Activated naive CD8-positive, alpha-beta T cell treated with anti-CD3 and anti-CD28 coated beads, Interleukin-2, amount 10 ng/mL, durations not matched to agents 7 days and 5 days (primary cell): ENCODE results near the gene FXR1. TPM values are rescaled to one million over a fixed set of nuclear protein-coding genes. Genes with fewer than 3 reads are reported as not detected.
"Not testable (repeated sequence)": the region's sequence is repeated elsewhere in the genome, so short reads cannot be mapped to it uniquely, and the experiment has no call there.

Experiments used
- ATAC-seq: fragments of 150-1000 bp; cut with Tn5 transposase; one replicate; pipeline ENCODE4 v1.10.0; 2021; ENCODE audit warnings: low read depth, moderate library complexity
- POLR2A ChIA-PET: fragments of 350-600 bp; sonication (Branson Sonifier 250); formaldehyde crosslinking; loops from one replicate; lab custom pipeline; 2021; ENCODE audit warnings: antibody characterized with exemption; lab: Charles Lee
- DNase-seq: peaks from one replicate; pipeline ENCODE4 v3.0.0; 2021
- H3K27ac Mint-ChIP-seq: one replicate; pipeline ENCODE4 v1.8.0; 2022; ENCODE audit warnings: mild to moderate bottlenecking, mixed read lengths
- H3K27me3 Mint-ChIP-seq: one replicate; pipeline ENCODE4 v1.8.0; 2022; ENCODE audit warnings: mild to moderate bottlenecking, moderate library complexity, mixed read lengths
- H3K36me3 Mint-ChIP-seq: one replicate; pipeline ENCODE4 v1.8.0; 2021; ENCODE audit warnings: mild to moderate bottlenecking, mixed read lengths
- H3K4me1 Mint-ChIP-seq: one replicate; pipeline ENCODE4 v1.8.0; 2021; ENCODE audit warnings: mixed read lengths
- H3K4me3 Mint-ChIP-seq: one replicate; pipeline ENCODE4 v1.8.0; 2022; ENCODE audit warnings: mild to moderate bottlenecking, moderate library complexity, mixed read lengths
- H3K9me3 Mint-ChIP-seq: one replicate; pipeline ENCODE4 v1.8.0; 2021; ENCODE audit warnings: mixed read lengths
- total RNA-seq, 2 experiments: library from RNA; stranded (reverse); gene quantifications; one replicate each; pipeline ENCODE4 v1.2.3, GENCODE V29; 2021

The FXR1 gene
- total RNA-seq, 2 experiments from 2014 or later: 140 TPM

DNA sequence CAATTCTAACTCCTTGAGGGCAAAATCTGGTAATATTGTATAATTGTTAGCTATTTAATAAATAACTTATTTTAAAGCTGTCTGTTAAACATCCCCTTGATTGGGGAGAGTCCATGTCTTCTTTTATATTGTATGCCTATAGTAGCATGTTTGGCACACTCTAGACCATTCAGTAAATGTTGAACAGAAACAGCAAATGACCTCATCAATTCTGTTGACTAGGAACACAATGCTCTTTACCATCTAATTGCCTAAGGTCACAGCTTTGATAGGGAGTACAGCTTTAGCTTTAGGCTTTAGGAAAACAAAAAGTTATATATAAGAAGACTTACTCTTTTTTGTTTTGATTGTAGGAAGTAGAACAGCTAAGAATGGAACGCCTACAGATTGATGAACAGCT lies 50.1 kb downstream of the FXR1 start:
- no peaks in the 10 kb centered on the region for H3K4me1 Mint-ChIP-seq
- no peak overlapping the region for H3K27ac Mint-ChIP-seq
- no peak overlapping the region for H3K4me3 Mint-ChIP-seq
- H3K27me3 Mint-ChIP-seq: no peaks in the 10 kb centered on the region
- peaks cover 27% of the 10 kb centered on the region for H3K36me3 Mint-ChIP-seq
- DNase-seq (no peak), ATAC-seq (no peak)
- POLR2A ChIA-PET: no interaction called here
- no peaks in the 10 kb centered on the region for H3K9me3 Mint-ChIP-seq

DNA sequence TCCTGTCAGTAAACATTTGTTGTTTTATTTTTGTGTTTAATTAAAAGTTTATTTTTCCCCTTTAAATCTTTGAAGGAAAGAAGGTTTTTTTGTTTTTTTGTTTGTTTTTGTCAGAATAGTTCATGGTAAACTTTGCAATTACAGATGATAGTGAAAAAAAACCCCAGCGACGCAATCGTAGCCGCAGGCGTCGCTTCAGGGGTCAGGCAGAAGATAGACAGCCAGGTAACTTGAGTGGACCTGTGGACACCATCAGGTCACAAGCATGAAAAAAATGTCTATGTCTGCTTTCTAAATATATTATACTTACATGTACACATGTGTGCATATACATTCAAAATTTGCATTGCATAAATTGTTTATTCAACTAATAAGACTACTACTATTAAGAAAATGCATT lies 58.5 kb downstream of the FXR1 start:
- peaks cover 28% of the 10 kb centered on the region for H3K36me3 Mint-ChIP-seq
- no peak for DNase-seq
- POLR2A ChIA-PET: no interaction called here
- no peak overlapping the region for H3K4me3 Mint-ChIP-seq
- no peak for ATAC-seq
- no peaks in the 10 kb centered on the region for H3K27me3 Mint-ChIP-seq
- no peaks in the 10 kb centered on the region for H3K9me3 Mint-ChIP-seq
- no peak overlapping the region for H3K27ac Mint-ChIP-seq
- H3K4me1 Mint-ChIP-seq: peaks cover 2% of the 10 kb centered on the region

DNA sequence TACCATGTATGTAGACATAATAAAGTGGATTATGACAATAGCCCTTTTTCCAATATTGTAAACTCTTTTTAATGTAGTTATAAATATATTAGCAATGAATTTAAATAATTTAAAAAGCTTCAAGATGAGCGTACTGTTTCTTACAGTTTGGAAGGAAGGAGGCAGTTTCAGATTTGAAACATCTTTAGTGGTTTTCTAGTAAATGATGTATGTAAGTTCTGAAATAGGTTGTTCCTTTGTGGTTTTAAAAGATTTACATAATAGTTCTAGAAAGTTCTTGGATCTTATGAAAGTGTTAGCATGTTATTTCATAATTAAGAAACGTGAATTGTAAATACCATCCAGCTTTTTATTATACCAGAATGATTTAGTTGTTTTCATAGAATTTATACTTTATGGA lies 61.1 kb downstream of the FXR1 start:
- Mint-ChIP-seq H3K36me3 (peaks cover 22% of the 10 kb centered on the region), H3K27me3 (no peaks in the 10 kb centered on the region), H3K4me3 (no peak overlapping the region), H3K9me3 (no peaks in the 10 kb centered on the region), H3K27ac (no peak overlapping the region), H3K4me1 (no peaks in the 10 kb centered on the region)
- POLR2A ChIA-PET: no interaction called here
- DNase-seq (no peak), ATAC-seq (no peak)

GRCh38 chr3:180974286-180974685 lies 61.8 kb downstream of the FXR1 start:
- ATAC-seq: no peak
- H3K4me3 Mint-ChIP-seq: no peak overlapping the region
- POLR2A ChIA-PET: no interaction called here
- no peaks in the 10 kb centered on the region for H3K9me3 Mint-ChIP-seq
- H3K36me3 Mint-ChIP-seq: peaks cover 20% of the 10 kb centered on the region
- H3K27me3 Mint-ChIP-seq: no peaks in the 10 kb centered on the region
- DNase-seq: no peak
- no peaks in the 10 kb centered on the region for H3K4me1 Mint-ChIP-seq
- H3K27ac Mint-ChIP-seq: no peak overlapping the region

DNA sequence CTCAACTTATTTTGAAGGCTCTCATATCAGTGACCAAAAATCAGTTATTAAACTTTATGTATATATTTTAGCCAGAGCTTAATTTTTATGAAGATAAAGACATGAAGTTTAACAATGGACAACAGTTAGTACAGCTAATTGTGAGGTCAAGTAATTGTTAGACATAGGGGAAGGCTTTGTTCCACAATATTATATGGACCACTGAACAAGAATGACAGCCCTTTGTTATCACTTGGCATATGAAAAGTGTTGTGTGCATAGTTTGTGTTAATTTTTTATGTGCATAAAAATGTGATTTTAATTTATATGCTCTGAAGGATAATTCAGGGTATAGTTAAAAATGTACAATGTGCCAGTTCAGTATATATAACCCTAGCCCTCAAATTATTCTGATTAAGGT lies 65.0 kb downstream of the FXR1 start:
- Mint-ChIP-seq H3K9me3 (no peaks in the 10 kb centered on the region), H3K4me1 (peaks cover 2% of the 10 kb centered on the region), H3K27ac (no peak overlapping the region), H3K27me3 (no peaks in the 10 kb centered on the region), H3K36me3 (peaks cover 13% of the 10 kb centered on the region), H3K4me3 (no peak overlapping the region)
- DNase-seq: no peak
- POLR2A ChIA-PET: interaction anchor here (1.2 kb wide), 1 partner anchor 25 kb away, joined by 6 read pairs; no protein-coding TSS in a partner anchor
- no peak for ATAC-seq

GRCh38 chr3:180979961-180980360 lies 67.5 kb downstream of the FXR1 start:
- Mint-ChIP-seq H3K4me3 (no peak overlapping the region), H3K4me1 (peaks cover 2% of the 10 kb centered on the region)
- POLR2A ChIA-PET: no interaction called here

GRCh38 chr3:180980611-180981010 lies 68.1 kb downstream of the FXR1 start:
- no peak overlapping the region for H3K27ac Mint-ChIP-seq

More at GRCh38 chr3:180979961-180980360, 67.5 kb downstream of the FXR1 start:
- no peaks in the 10 kb centered on the region for H3K27me3 Mint-ChIP-seq
- H3K36me3 Mint-ChIP-seq: peaks cover 11% of the 10 kb centered on the region
- no peak overlapping the region for H3K27ac Mint-ChIP-seq
- ATAC-seq: no peak
- no peak for DNase-seq
- H3K9me3 Mint-ChIP-seq: no peaks in the 10 kb centered on the region

GRCh38 chr3:180981912-180982311 lies 69.4 kb downstream of the FXR1 start:
- Mint-ChIP-seq H3K27me3 (no peaks in the 10 kb centered on the region), H3K36me3 (peaks cover 10% of the 10 kb centered on the region), H3K27ac (peak overlapping the region; percentile 25), H3K4me1 (peaks cover 3% of the 10 kb centered on the region), H3K9me3 (no peaks in the 10 kb centered on the region), H3K4me3 (no peak overlapping the region)
- ATAC-seq: no peak
- POLR2A ChIA-PET: no interaction called here
- no peak for DNase-seq

More at GRCh38 chr3:180980611-180981010, 68.1 kb downstream of the FXR1 start:
- H3K27me3 Mint-ChIP-seq: no peaks in the 10 kb centered on the region
- DNase-seq (no peak), ATAC-seq (no peak)
- no peak overlapping the region for H3K4me3 Mint-ChIP-seq
- H3K9me3 Mint-ChIP-seq: no peaks in the 10 kb centered on the region
- peaks cover 11% of the 10 kb centered on the region for H3K36me3 Mint-ChIP-seq
- peaks cover 2% of the 10 kb centered on the region for H3K4me1 Mint-ChIP-seq
- POLR2A ChIA-PET: no interaction called here

DNA sequence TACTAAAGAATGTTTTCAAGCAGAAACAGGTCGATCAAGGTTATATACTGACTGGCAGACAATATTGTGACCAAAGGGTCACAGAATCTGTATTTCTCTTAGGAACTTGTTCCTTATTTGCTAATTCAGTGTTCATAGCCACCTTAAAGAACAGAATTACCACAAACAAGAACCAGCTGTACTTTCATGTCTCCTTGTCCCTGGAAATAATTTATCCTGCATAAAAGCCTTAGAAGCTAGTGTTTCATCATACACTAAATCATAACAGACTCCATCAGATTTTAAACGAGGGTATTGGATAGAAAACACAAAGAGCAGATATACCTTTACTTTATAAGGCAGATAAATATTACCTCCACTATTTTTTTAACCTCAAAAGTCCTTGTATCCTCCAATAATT lies 70.7 kb downstream of the FXR1 start:
- ATAC-seq (no peak), DNase-seq (no peak)
- POLR2A ChIA-PET: no interaction called here
- Mint-ChIP-seq H3K4me3 (no peak overlapping the region), H3K27me3 (no peaks in the 10 kb centered on the region), H3K36me3 (peaks cover 12% of the 10 kb centered on the region), H3K4me1 (peaks cover 9% of the 10 kb centered on the region), H3K27ac (no peak overlapping the region), H3K9me3 (no peaks in the 10 kb centered on the region)

DNA sequence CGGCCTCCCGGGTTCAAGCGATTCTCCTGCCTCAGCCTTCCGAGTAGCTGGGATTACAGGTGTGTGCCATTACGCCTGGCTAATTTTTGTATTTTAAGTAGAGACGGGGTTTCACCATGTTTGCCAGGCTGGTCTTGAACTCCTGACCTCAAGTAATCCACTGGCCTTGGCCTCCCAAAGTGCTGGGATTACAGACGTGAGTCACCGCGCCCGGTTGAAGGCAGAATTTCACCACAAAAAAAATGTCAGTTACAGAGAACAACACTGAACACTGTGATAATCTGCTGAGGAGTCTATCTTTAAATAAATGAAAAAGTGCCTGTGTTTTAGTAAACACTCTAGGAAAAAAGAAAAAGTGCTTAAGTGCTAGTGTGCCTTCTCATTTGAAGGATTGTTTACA lies 73.9 kb downstream of the FXR1 start:
- H3K36me3 Mint-ChIP-seq, H3K27ac Mint-ChIP-seq, H3K27me3 Mint-ChIP-seq, H3K9me3 Mint-ChIP-seq, H3K4me3 Mint-ChIP-seq, POLR2A ChIA-PET, ATAC-seq, DNase-seq: not testable (repeated sequence)
- H3K4me1 Mint-ChIP-seq: peaks cover 15% of the 10 kb centered on the region

- no peak for ATAC-seq
- POLR2A ChIA-PET: no interaction called here
Measured at GRCh38 chr3:180987344-180987743, 74.9 kb downstream of the FXR1 start.

DNA sequence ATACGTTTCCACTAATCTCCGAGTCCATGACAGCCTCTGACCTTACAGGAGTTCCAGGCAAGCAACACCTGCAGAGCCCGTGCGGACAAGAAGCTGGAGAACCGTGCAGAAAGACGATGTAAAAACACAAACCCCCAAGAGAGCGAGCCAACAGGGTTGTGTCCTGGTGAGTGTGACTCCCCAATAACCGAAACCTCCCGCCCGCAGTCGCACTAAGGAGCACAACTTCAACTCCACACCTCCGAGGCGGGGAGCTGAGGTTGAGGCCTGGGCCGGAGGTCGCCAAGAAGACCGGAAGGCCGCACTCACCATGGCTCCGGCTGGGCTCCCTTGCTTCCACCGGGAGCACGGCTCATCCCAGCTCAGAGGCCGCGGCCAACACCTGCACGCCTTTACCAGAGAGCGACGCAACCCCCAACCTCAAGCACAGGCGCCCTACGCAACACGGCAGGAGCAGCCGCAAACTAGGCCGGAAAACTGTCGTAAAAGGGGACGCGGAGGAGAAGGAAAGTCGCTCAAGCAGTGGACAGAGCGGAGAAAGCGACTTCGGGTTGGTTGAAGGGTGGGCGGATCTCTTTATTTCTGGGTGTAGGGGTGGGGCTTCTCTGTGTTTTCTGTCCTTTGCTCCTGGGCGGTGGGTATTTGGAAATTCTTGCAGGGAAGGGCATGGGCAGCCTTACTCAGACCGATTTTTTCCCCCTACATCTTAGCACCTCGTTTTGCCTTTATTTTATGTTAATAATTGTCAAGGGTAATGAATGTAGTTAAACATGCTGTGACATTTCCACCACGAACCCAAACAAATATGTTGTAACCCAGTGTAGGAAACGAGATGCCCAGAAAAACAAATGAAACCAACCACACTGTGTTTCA lies 77.1 kb downstream of the FXR1 start, which contains the start of gene DNAJC19:
DNAJC19 (minus strand) TSS at position 446 of the 873 bp plus-strand sequence; CDS start at position 312, 134 bp downstream.
- POLR2A ChIA-PET: interaction anchor here (0.9 to 1.5 kb wide), 3 partner anchors 13 to 77 kb away, joined by 3 to 7 read pairs (median 4); partner anchors contain the start of gene FXR1
- Mint-ChIP-seq H3K27ac (peak within 1 kb of the TSS; percentile 95), H3K4me3 (peak within 1 kb of the TSS; percentile 97), H3K27me3 (no peaks in the 10 kb centered on the region), H3K9me3 (no peaks in the 10 kb centered on the region), H3K36me3 (peaks cover 4% of the 10 kb centered on the region), H3K4me1 (peaks cover 14% of the 10 kb centered on the region)
- peak; percentile 82 for DNase-seq
- ATAC-seq: peak; percentile 98

More at GRCh38 chr3:180987344-180987743, 74.9 kb downstream of the FXR1 start:
- Mint-ChIP-seq H3K27me3 (no peaks in the 10 kb centered on the region), H3K27ac (no peak overlapping the region), H3K9me3 (no peaks in the 10 kb centered on the region), H3K4me3 (no peak overlapping the region), H3K36me3 (peaks cover 4% of the 10 kb centered on the region), H3K4me1 (peaks cover 14% of the 10 kb centered on the region)
- no peak for DNase-seq

DNA sequence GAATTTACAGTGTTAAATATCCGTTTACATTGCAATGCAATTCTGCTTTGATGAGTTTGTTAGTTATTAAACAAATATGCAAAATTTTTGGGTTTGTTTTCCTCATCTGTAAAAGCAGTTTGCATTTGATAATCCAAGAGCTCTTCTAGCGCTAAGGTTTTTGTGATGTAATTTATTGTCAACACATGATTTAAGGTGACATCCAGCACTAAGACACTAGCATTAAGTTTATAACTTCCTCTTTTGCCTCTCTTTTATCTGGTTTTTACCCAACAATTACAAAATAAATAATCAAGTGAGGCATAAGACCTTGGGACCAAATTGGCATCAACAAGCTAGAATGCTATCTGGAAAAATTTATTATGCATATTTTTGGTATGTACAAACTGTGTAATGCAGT lies 78.0 kb downstream of the FXR1 start:
- POLR2A ChIA-PET: no interaction called here
- Mint-ChIP-seq H3K36me3 (peaks cover 4% of the 10 kb centered on the region), H3K27ac (no peak overlapping the region), H3K9me3 (no peaks in the 10 kb centered on the region), H3K4me3 (peak overlapping the region; percentile 97), H3K27me3 (no peaks in the 10 kb centered on the region), H3K4me1 (peaks cover 14% of the 10 kb centered on the region)
- no peak for DNase-seq
- ATAC-seq: no peak

DNA sequence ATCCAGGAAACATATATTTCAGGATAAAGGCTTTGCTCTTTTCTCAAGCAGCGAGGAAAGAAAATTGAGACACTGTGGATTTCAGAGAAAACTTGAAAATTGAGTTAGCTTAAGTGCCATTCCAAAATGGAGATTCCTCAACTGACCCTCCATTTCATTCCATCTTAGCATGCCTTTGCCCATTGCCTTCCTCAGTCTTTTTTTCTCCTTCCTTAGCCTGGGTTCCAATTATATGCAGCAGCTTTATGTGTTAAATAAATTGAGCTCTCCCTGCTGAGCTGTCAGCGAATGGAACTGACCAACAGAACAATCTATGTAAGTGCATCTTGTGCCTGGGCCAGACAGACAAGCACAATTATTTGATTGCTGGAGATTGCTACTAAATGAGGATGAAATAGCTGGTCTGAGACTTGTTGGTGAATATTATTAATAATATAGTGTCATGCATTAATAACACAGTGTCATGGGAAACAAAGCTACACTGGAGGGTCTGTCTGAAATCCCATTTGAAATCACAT lies 84.0 kb downstream of the FXR1 start:
- Mint-ChIP-seq H3K9me3 (peaks cover 10% of the 10 kb centered on the region), H3K4me1 (peaks cover under 1% of the 10 kb centered on the region), H3K36me3 (no peaks in the 10 kb centered on the region), H3K27me3 (peaks cover 9% of the 10 kb centered on the region), H3K4me3 (no peak overlapping the region), H3K27ac (no peak overlapping the region)
- POLR2A ChIA-PET: no interaction called here
- ATAC-seq (no peak), DNase-seq (no peak)
